Osteoblast (primary cell): ENCODE results near the gene MEF2C. TPM values are rescaled to one million over a fixed set of nuclear protein-coding genes. Genes with fewer than 3 reads are reported as not detected.

Experiments used
- DNase-seq: peaks from one replicate; pipeline ENCODE4 v3.0.0; 2011; ENCODE audit warnings: low spot score, mixed read lengths; ENCODE audit not compliant: insufficient read length; ENCODE audit errors: missing footprints
- H2AFZ ChIP-seq: 2 replicates; pipeline ENCODE4 v1.6.0; 2011; ENCODE audit warnings: mild to moderate bottlenecking, low read length
- H3K27ac ChIP-seq: 2 replicates; pipeline ENCODE4 v1.5.1; 2011; ENCODE audit warnings: mild to moderate bottlenecking, low read depth, low read length, moderate library complexity
- H3K27me3 ChIP-seq: 2 replicates; pipeline ENCODE4 v1.6.0; 2012; ENCODE audit warnings: mild to moderate bottlenecking, control low read depth, inconsistent platforms, low read length, moderate library complexity; ENCODE audit not compliant: insufficient read depth
- H3K36me3 ChIP-seq: 2 replicates; pipeline ENCODE4 v1.5.1; 2011; ENCODE audit warnings: mild to moderate bottlenecking, low read length, control low read depth, moderate library complexity; ENCODE audit not compliant: insufficient read depth
- H3K4me1 ChIP-seq: 2 replicates; pipeline ENCODE4 v1.5.1; 2011; ENCODE audit warnings: mild to moderate bottlenecking, low read length, control low read depth, moderate library complexity; ENCODE audit not compliant: insufficient read depth
- H3K4me2 ChIP-seq: 2 replicates; pipeline ENCODE4 v1.6.0; 2011; ENCODE audit warnings: mild to moderate bottlenecking, low read length; ENCODE audit not compliant: insufficient read depth
- H3K4me3 ChIP-seq: fragments of 200-600 bp; sonication (generic); 3 replicates; pipeline ENCODE4 v1.5.1; 2012; ENCODE audit warnings: mild to moderate bottlenecking, low read length, inconsistent platforms; ENCODE audit not compliant: insufficient read depth
- H3K79me2 ChIP-seq: 2 replicates; pipeline ENCODE4 v1.6.0; 2012; ENCODE audit warnings: mild to moderate bottlenecking, low read length, control low read depth, inconsistent platforms; ENCODE audit not compliant: insufficient read depth
- H3K9me3 ChIP-seq: 2 replicates; pipeline ENCODE4 v1.5.1; 2011; ENCODE audit warnings: low read depth, low read length, control low read depth
- H4K20me1 ChIP-seq: 2 replicates; pipeline ENCODE4 v1.6.0; 2012; ENCODE audit warnings: mild to moderate bottlenecking, low read length, control low read depth; ENCODE audit not compliant: insufficient read depth
- CTCF ChIP-seq: IDR thresholded peaks from 2 replicates; pipeline ENCODE4 v1.5.1; 2011; ENCODE audit warnings: mild to moderate bottlenecking, low read depth, low read length, moderate library complexity; ENCODE audit errors: extremely low read depth
- total RNA-seq: library from RNA; depleted of rRNA; stranded (reverse); fragments of >200 nt; gene quantifications from 2 replicates; pipeline ENCODE4 v1.2.3, GENCODE V29; 2012

Gene MEF2C
- total RNA-seq, 1 donor: 13.4 TPM

- no peaks in the 10 kb centered on the region for H3K79me2 ChIP-seq
- peak overlapping the region; percentile 29 for H3K4me2 ChIP-seq
- no peak for DNase-seq
- no peaks in the 10 kb centered on the region for H3K27me3 ChIP-seq
- no peak overlapping the region for H2AFZ ChIP-seq
- no peaks in the 10 kb centered on the region for H3K36me3 ChIP-seq
- TF ChIP-seq CTCF: no peak
- no peaks in the 10 kb centered on the region for H3K9me3 ChIP-seq
- no peaks in the 10 kb centered on the region for H4K20me1 ChIP-seq
- peaks cover 15% of the 10 kb centered on the region for H3K4me1 ChIP-seq
- no peak overlapping the region for H3K27ac ChIP-seq
- H3K4me3 ChIP-seq: no peak overlapping the region
Observed at GRCh38 chr5:88740604-88741185, 142.3 kb downstream of the MEF2C start.

DNA sequence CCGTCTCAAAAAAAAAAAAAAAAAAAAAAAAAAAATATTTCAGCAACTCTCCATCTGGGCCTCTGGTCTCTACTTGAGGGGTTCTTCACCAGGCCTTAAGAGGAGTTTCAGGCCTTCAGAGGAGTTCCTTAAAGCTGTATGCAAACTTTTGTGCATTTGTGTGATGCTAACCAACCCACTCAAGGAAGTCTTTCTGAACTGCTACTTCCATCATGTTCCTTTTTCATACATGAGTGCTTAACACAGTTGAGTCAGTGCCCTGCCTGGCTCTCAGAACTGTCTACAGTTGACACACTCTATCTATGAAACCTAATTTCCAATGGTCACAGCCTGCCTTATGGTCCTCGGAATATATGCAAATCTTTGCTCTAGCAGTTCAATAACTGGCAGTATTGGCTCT, 146.5 kb downstream of the MEF2C start:
- Histone ChIP-seq H4K20me1 (no peaks in the 10 kb centered on the region), H3K27ac (no peak overlapping the region), H3K27me3 (no peaks in the 10 kb centered on the region), H3K79me2 (no peaks in the 10 kb centered on the region), H3K9me3 (no peaks in the 10 kb centered on the region), H3K36me3 (no peaks in the 10 kb centered on the region), H3K4me3 (no peak overlapping the region), H3K4me1 (peaks cover 29% of the 10 kb centered on the region), H3K4me2 (no peak overlapping the region), H2AFZ (no peak overlapping the region)
- no peak for TF ChIP-seq CTCF
- DNase-seq: no peak

GRCh38 chr5:88734983-88735382, 148.0 kb downstream of the MEF2C start:
- Histone ChIP-seq H3K27me3 (no peaks in the 10 kb centered on the region), H2AFZ (peak overlapping the region; percentile 47), H4K20me1 (no peaks in the 10 kb centered on the region), H3K4me2 (peak overlapping the region; percentile 71), H3K79me2 (no peaks in the 10 kb centered on the region), H3K27ac (peak overlapping the region; percentile 57), H3K36me3 (no peaks in the 10 kb centered on the region), H3K9me3 (no peaks in the 10 kb centered on the region), H3K4me3 (peak overlapping the region; percentile 38), H3K4me1 (peaks cover 26% of the 10 kb centered on the region)
- TF ChIP-seq CTCF: no peak
- no peak for DNase-seq

GRCh38 chr5:88734191-88734640, 148.8 kb downstream of the MEF2C start:
- Histone ChIP-seq H3K79me2 (no peaks in the 10 kb centered on the region), H3K27me3 (no peaks in the 10 kb centered on the region), H3K27ac (peak overlapping the region; percentile 57), H3K4me3 (peak overlapping the region; percentile 36), H3K4me1 (peaks cover 26% of the 10 kb centered on the region), H3K4me2 (peak overlapping the region; percentile 71), H4K20me1 (no peaks in the 10 kb centered on the region), H3K36me3 (no peaks in the 10 kb centered on the region), H2AFZ (peak overlapping the region; percentile 42), H3K9me3 (no peaks in the 10 kb centered on the region)
- DNase-seq: no peak
- no peak for TF ChIP-seq CTCF
